Measurements from ENCODE around the gene SCT.

SCT gene

DNA sequence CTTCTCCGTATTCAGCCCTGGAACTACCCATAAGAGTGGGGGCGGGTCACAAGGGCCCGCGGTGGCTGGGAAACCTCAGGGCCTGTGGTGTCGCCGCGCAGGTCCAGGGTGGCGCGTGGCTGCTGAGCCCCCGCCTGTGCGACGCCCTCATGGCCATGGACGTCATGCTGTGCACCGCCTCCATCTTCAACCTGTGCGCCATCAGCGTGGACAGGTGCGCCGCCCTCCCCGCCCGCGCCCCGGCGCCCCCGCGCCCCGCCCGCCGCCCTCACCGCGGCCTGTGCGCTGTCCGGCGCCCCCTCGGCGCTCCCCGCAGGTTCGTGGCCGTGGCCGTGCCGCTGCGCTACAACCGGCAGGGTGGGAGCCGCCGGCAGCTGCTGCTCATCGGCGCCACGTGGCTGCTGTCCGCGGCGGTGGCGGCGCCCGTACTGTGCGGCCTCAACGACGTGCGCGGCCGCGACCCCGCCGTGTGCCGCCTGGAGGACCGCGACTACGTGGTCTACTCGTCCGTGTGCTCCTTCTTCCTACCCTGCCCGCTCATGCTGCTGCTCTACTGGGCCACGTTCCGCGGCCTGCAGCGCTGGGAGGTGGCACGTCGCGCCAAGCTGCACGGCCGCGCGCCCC lies 12.5 kb upstream of the SCT start:
- TF ChIP-seq ZNF549 (tag by site-specific recombination; IDR thresholded peaks at IDR 0.05) (no peak), KLF8 (tag by site-specific recombination; IDR thresholded peaks at IDR 0.05) (0 out of 2 replicates have a peak, but pooled peaks have one; percentile 2)
- Histone ChIP-seq H3K4me3 (ENCODE audit: low read depth, low read length) (no peak overlapping the region), H3K36me3 (ENCODE audit: control insufficient read depth in 2 of 2, insufficient read depth in 1 of 2, low read length in 2 of 2) (peaks cover 0 to 45% of the 10 kb centered on the region in 2 experiments; a peak in 1 of 3 replicates), H3K27ac (ENCODE audit: extremely low read depth, low read depth, low read length) (no peak overlapping the region), H3K4me1 (ENCODE audit: control insufficient read depth, insufficient read depth, low read length) (no peaks in the 10 kb centered on the region), H3K9me3 (ENCODE audit: control insufficient read depth, insufficient read depth, low read depth, low read length) (no peaks in the 10 kb centered on the region)
- CTCF ChIA-PET = interaction anchor here (0.6 kb wide), 1 partner anchor 52 kb away, joined by 4 read pairs; no protein-coding TSS in a partner anchor
- POLR2A ChIA-PET = no interaction called here

DNA sequence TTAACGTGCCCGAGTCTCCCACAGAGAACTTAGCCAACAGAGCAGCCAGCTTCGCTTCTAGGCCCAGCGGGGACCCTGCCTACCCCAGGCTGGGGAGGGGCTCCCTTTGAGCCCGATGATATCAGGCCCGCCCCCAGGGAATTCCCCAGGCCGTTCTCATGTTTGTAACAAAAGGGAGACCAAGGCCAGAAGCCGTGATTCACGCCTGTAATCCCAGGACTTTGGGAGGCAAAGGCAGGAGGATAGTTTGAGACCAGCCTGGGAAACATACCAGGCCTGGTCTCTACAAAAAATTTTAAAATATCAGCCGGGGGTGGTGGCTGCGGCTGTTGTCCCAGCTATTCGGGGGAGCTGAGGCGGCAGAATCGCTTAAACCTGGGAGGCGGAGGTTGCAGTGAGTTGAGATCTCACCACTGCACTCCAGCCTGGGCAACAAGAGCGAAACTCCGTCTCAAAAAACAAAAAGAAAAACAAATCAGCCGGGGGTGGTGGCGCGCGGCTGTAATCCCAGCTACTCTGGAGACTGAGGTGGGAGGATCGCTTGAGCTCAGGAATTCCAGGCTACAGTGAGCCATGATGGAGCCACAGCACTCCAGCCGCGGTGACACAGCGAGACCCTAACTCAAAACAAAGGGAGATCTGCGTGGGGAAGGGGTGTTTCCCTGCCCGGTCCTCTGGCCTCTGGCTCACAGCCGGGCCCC lies 11.8 kb upstream of the SCT start:
- Histone ChIP-seq H3K4me3 (ENCODE audit: low read depth, low read length) (no peak overlapping the region), H3K36me3 (ENCODE audit: control insufficient read depth in 2 of 2, insufficient read depth in 1 of 2, low read length in 2 of 2) (peaks cover 0 to 38% of the 10 kb centered on the region in 2 experiments; a peak in 1 of 3 replicates), H3K27ac (ENCODE audit: extremely low read depth, low read depth, low read length) (no peak overlapping the region), H3K4me1 (ENCODE audit: control insufficient read depth, insufficient read depth, low read length) (no peaks in the 10 kb centered on the region), H3K9me3 (ENCODE audit: control insufficient read depth, insufficient read depth, low read depth, low read length) (no peaks in the 10 kb centered on the region)
- TF ChIP-seq ZNF112 (tag by site-specific recombination; IDR thresholded peaks at IDR 0.05) = no peak
- peak; percentile 42; the same call in 1 of the 2 replicates for TF ChIP-seq EGR2 (tag by site-specific recombination; IDR thresholded peaks at IDR 0.05; ENCODE audit: low read depth)
- TF ChIP-seq ZNF658 (tag by site-specific recombination; IDR thresholded peaks at IDR 0.05) = no peak
- TF ChIP-seq KLF8 (tag by site-specific recombination; IDR thresholded peaks at IDR 0.05) = 0 out of 2 replicates have a peak, but pooled peaks have one; percentile 37
- TF ChIP-seq ZNF19 (tag by site-specific recombination; IDR thresholded peaks at IDR 0.05; ENCODE audit: low read depth) = no peak
- TF ChIP-seq ZNF202 (tag by site-specific recombination; IDR thresholded peaks at IDR 0.05; ENCODE audit: borderline replicate concordance) = no peak
- TF ChIP-seq ZNF341 (tag by site-specific recombination; IDR thresholded peaks at IDR 0.05; ENCODE audit: low read depth) = peak; percentile 99
- no peak for TF ChIP-seq ZNF558 (tag by site-specific recombination; IDR thresholded peaks at IDR 0.05)
- no peak for TF ChIP-seq ZFP41 (tag by site-specific recombination; IDR thresholded peaks at IDR 0.05; ENCODE audit: borderline replicate concordance)
- peak; percentile 61 for TF ChIP-seq ZIC2 (tag by site-specific recombination; IDR thresholded peaks at IDR 0.05)
- peak; percentile 71; the same call in 1 of the 2 replicates for TF ChIP-seq ZNF394 (tag by site-specific recombination; IDR thresholded peaks at IDR 0.05; ENCODE audit: borderline replicate concordance)
- 0 out of 2 replicates have a peak, but pooled peaks have one; percentile 12 for TF ChIP-seq ZNF423 (tag by site-specific recombination; IDR thresholded peaks at IDR 0.05)
- TF ChIP-seq ZSCAN23 (tag by site-specific recombination; IDR thresholded peaks at IDR 0.05) = no peak
- no peak for TF ChIP-seq ZBTB17 (tag by site-specific recombination; IDR thresholded peaks at IDR 0.05)
- TF ChIP-seq ZNF600 (tag by site-specific recombination; IDR thresholded peaks at IDR 0.05) = peak; percentile 85
- no peak for TF ChIP-seq ZNF624 (tag by site-specific recombination; IDR thresholded peaks at IDR 0.05)
- no peak for TF ChIP-seq ZNF211 (tag by site-specific recombination; IDR thresholded peaks at IDR 0.05; ENCODE audit: low read depth)
- TF ChIP-seq, protein P1, sequence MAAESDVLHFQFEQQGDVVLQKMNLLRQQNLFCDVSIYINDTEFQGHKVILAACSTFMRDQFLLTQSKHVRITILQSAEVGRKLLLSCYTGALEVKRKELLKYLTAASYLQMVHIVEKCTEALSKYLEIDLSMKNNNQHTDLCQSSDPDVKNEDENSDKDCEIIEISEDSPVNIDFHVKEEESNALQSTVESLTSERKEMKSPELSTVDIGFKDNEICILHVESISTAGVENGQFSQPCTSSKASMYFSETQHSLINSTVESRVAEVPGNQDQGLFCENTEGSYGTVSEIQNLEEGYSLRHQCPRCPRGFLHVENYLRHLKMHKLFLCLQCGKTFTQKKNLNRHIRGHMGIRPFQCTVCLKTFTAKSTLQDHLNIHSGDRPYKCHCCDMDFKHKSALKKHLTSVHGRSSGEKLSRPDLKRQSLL (tag by site-specific recombination; IDR thresholded peaks at IDR 0.05) = peak; percentile 92
- TF ChIP-seq ZNF677 (tag by site-specific recombination; IDR thresholded peaks at IDR 0.05) = no peak
- ChIA-PET CTCF (no interaction called here), POLR2A (no interaction called here)
